A549 treated with Mapracorat at 1 μM for 4 hours (cell line): ENCODE data around the gene ASB15. TPM values are rescaled to one million over a fixed set of nuclear protein-coding genes. Genes with fewer than 3 reads are reported as not detected.

Experiments used
- total RNA-seq: library from RNA; stranded (reverse); fragments of 200-300 nt; extraction: Qiagen RNA extraction; gene quantifications from 5 replicates; pipeline ENCODE4 v1.2.3, GENCODE V29; 2022

The ASB15 gene
- not detected in 5 replicates for total RNA-seq

DNA sequence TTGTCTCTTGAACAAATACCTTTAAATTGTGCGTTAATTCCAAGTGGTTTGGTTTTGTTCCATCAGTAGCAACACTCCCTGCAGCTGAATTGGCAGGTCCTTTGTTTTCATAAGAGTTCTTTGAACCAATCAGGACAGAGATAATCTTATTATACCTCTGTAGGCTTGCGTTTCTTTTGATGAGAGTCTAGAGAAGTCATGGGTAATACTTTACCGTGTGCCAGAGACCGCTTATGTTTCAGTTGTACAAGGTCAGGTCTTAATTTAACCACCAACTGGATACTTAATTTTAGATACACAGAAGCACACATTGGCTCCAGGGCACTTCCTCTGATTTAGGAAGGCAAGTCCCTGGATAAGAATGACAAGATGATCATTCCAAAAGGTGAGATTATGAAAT lies at the start of gene ASB15:
TSS of gene ASB15 (plus strand) at position 292 of the 400 bp plus-strand sequence. CDS start 12,682 bp downstream, outside the sequence.

DNA sequence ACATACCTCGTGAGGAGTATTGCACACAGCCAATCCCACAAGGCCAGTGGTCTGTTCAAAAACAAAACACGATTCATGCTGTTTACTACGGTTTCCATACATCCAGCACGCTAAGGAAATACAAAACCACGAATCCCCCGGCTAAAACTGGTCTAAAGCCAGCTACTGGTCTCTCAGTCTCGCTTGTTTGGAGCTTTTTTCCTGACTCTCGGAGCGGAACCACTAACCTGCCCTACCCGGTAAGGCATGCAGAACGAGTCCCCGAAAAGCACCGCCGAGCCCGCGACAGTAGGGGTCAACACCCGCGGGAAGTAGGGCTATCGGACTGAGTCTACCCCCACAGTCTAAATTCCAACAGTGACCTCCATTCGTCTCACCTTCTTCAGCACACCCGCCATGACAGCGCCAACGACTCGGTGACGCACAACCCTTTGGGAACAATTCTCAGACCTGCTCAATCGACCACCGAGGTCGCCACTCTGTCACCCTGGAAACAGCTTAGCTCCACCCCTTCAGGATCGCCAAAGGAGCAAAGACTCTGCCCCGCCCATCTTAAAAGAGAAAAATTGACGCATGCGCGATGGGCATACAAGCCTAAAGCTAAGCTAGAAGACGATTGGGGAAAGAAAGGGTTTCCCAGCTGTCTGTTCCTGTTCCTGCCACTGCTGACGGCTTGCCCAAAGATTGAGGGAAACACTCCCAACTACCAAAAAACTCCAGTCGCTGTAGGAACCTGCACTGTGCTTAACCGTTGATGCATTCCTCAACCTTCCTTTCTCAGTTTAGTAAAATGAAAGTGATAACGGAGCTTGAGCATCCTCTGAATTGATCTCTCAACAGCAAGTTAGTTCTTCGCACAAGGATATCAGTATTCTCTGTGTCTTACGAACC lies 44.0 kb upstream of the ASB15 start, which contains the start of gene NDUFA5:
TSS of gene NDUFA5 (minus strand) at position 421 of the 891 bp plus-strand sequence. CDS start at position 398, 23 bp downstream.

DNA sequence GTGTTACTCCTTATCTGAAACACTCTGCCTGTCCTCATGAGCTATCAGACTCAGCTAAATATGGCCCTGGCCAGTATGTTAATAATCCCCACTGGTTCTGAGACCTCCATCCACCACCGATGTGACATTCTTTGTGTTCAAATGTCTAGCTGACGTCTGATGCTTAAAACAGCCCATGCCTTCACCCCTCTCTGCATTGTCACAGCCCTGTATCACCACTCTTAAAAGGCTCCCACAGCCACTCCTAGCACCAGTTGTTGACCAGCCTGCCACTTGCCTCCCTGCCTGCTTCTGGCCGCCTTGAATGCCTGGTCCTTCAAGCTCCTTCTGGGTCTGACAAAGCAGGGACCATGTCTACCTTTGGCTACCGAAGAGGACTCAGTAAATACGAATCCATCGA lies 54.0 kb downstream of the ASB15 start, which contains the start of gene LMOD2:
TSS of gene LMOD2 (plus strand) at position 253 of the 400 bp plus-strand sequence. CDS start at position 351, 98 bp downstream.

Other genes with a start within 250 kb of the ASB15 start
- 0.06 to 0.11 TPM (median 0.09 TPM) in 4 of 5 replicates, not detected in the other for gene IQUB, start 67.2 kb upstream of the ASB15 start, total RNA-seq
- gene NDUFA5, start 44.0 kb upstream of the ASB15 start, total RNA-seq, result 30.7 to 40.1 TPM (median 32.0 TPM) in 5 replicates
- gene LMOD2, start 54.0 kb downstream of the ASB15 start, total RNA-seq, result not detected in 5 replicates
- gene WASL, start 147.2 kb downstream of the ASB15 start, total RNA-seq, result 18.1 to 23.2 TPM (median 22.9 TPM) in 5 replicates
- 0.08 TPM in 1 of 5 replicates, not detected in the others for gene HYAL4, start 243.3 kb downstream of the ASB15 start, total RNA-seq